ENCODE results near the gene TMEM225B.

The TMEM225B gene

GRCh38 chr7:99554939-99555338 lies 43.1 kb upstream of the TMEM225B start:
- Histone ChIP-seq H2BK15ac (replicated peaks; ENCODE audit: low read depth) (no peak overlapping the region), H3K27me3 (ENCODE audit: insufficient read depth, low read length, poor library complexity) (no peaks in the 10 kb centered on the region), H2BK5ac (ENCODE audit: low read length) (no peak overlapping the region), H3K27ac (ENCODE audit: low read depth, low read length) (no peak overlapping the region), H3K4me2 (ENCODE audit: low read length) (no peak overlapping the region), H4K5ac (ENCODE audit: low read length) (no peak overlapping the region), H2AK5ac (ENCODE audit: low read length) (no peak overlapping the region), H2BK120ac (ENCODE audit: low read depth, low read length) (no peak overlapping the region), H3K79me2 (ENCODE audit: control insufficient read depth, insufficient read depth, low read length) (peaks cover 24% of the 10 kb centered on the region), H3K4me1 (ENCODE audit: control insufficient read depth, low read depth, low read length) (peaks cover 3% of the 10 kb centered on the region), H3K4me3 (ENCODE audit: low read length) (no peak overlapping the region), H3K18ac (ENCODE audit: low read length) (no peak overlapping the region), H3K9ac (ENCODE audit: low read length) (no peak overlapping the region), H3K23ac (ENCODE audit: low read length) (no peak overlapping the region), H3K4ac (ENCODE audit: low read depth, low read length) (no peak overlapping the region), H3K79me1 (ENCODE audit: low read length) (peaks cover 9% of the 10 kb centered on the region), H3K36me3 (ENCODE audit: control insufficient read depth, insufficient read depth, low read length) (no peaks in the 10 kb centered on the region), H3K56ac (ENCODE audit: low read length) (no peak overlapping the region), H4K8ac (ENCODE audit: low read depth, low read length) (no peak overlapping the region)
- no CpG with 5 or more reads among the region's 2 CpGs for WGBS (ENCODE audit: extremely low coverage, insufficient coverage, low lambda C conversion rate)
- DNase-seq: no peak

- Histone ChIP-seq H3K18ac (ENCODE audit: low read length) (no peak overlapping the region), H3K4ac (ENCODE audit: low read depth, low read length) (no peak overlapping the region), H3K4me3 (ENCODE audit: low read length) (no peak overlapping the region), H4K5ac (ENCODE audit: low read length) (no peak overlapping the region), H2BK15ac (replicated peaks; ENCODE audit: low read depth) (no peak overlapping the region), H3K36me3 (ENCODE audit: control insufficient read depth, insufficient read depth, low read length) (peaks cover 8% of the 10 kb centered on the region), H3K23ac (ENCODE audit: low read length) (no peak overlapping the region), H3K4me1 (ENCODE audit: control insufficient read depth, low read depth, low read length) (peaks cover 3% of the 10 kb centered on the region), H4K8ac (ENCODE audit: low read depth, low read length) (no peak overlapping the region), H2AK5ac (ENCODE audit: low read length) (peak overlapping the region; percentile 79), H2BK5ac (ENCODE audit: low read length) (no peak overlapping the region), H3K79me2 (ENCODE audit: control insufficient read depth, insufficient read depth, low read length) (peaks cover 35% of the 10 kb centered on the region), H3K56ac (ENCODE audit: low read length) (peak overlapping the region; percentile 54), H3K27ac (ENCODE audit: low read depth, low read length) (no peak overlapping the region), H3K9ac (ENCODE audit: low read length) (peak overlapping the region; percentile 99), H3K4me2 (ENCODE audit: low read length) (peak overlapping the region; percentile 90), H3K79me1 (ENCODE audit: low read length) (peaks cover 25% of the 10 kb centered on the region), H2BK120ac (ENCODE audit: low read depth, low read length) (no peak overlapping the region), H3K27me3 (ENCODE audit: insufficient read depth, low read length, poor library complexity) (no peaks in the 10 kb centered on the region)
- no CpG with 5 or more reads among the region's 4 CpGs for WGBS (ENCODE audit: extremely low coverage, insufficient coverage, low lambda C conversion rate)
- no peak for DNase-seq
Observed at GRCh38 chr7:99557196-99557607, 40.9 kb upstream of the TMEM225B start.

DNA sequence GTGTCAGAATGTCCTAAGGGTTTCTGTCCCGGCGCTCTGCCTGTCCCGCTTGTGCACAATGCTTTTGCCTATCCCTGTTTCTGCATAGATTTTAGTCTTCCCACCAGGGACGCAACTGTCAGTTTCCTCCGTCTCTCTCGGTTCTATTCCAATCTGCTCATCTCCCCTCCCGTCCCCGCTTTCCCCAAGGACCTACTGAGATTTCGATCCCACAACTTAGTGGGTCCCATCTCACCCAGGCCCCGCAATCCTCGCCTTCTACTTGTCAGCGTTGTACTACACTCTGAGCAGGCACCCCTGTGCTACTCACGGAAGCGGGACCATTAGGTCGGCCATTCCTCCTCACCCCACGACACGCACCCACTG lies 40.1 kb upstream of the TMEM225B start:
- peak overlapping the region; percentile 20 for H3K18ac ChIP-seq (ENCODE audit: low read length)
- peak; percentile 37 for DNase-seq
- peaks cover 3% of the 10 kb centered on the region for H3K4me1 ChIP-seq (ENCODE audit: control insufficient read depth, low read depth, low read length)
- peak overlapping the region; percentile 90 for H3K4me2 ChIP-seq (ENCODE audit: low read length)
- peaks cover 26% of the 10 kb centered on the region for H3K79me1 ChIP-seq (ENCODE audit: low read length)
- peak overlapping the region; percentile 25 for H3K23ac ChIP-seq (ENCODE audit: low read length)
- peak overlapping the region; percentile 99 for H3K9ac ChIP-seq (ENCODE audit: low read length)
- peaks cover 11% of the 10 kb centered on the region for H3K36me3 ChIP-seq (ENCODE audit: control insufficient read depth, insufficient read depth, low read length)
- H3K27ac ChIP-seq (ENCODE audit: low read depth, low read length): peak overlapping the region; percentile 41
- H3K27me3 ChIP-seq (ENCODE audit: insufficient read depth, low read length, poor library complexity): no peaks in the 10 kb centered on the region
- H2BK15ac ChIP-seq (replicated peaks; ENCODE audit: low read depth): no peak overlapping the region
- H2BK120ac ChIP-seq (ENCODE audit: low read depth, low read length): no peak overlapping the region
- peak overlapping the region; percentile 96 for H2AK5ac ChIP-seq (ENCODE audit: low read length)
- H4K8ac ChIP-seq (ENCODE audit: low read depth, low read length): no peak overlapping the region
- H3K4ac ChIP-seq (ENCODE audit: low read depth, low read length): peak overlapping the region; percentile 9
- no CpG with 5 or more reads among the region's 17 CpGs for WGBS (ENCODE audit: extremely low coverage, insufficient coverage, low lambda C conversion rate)
- H4K5ac ChIP-seq (ENCODE audit: low read length): peak overlapping the region; percentile 73
- H3K56ac ChIP-seq (ENCODE audit: low read length): peak overlapping the region; percentile 97
- H2BK5ac ChIP-seq (ENCODE audit: low read length): peak overlapping the region; percentile 10
- peaks cover 35% of the 10 kb centered on the region for H3K79me2 ChIP-seq (ENCODE audit: control insufficient read depth, insufficient read depth, low read length)
- peak overlapping the region; percentile 97 for H3K4me3 ChIP-seq (ENCODE audit: low read length)

GRCh38 chr7:99558306-99559174 lies 39.5 kb upstream of the TMEM225B start, which contains the start of gene ZNF655:
Gene ZNF655 (plus strand): TSS chr7:99558642. CDS start chr7:99560560, 1,918 bp downstream.
- H3K4ac ChIP-seq (ENCODE audit: low read depth, low read length): peak within 1 kb of the TSS; percentile 94
- H3K36me3 ChIP-seq (ENCODE audit: control insufficient read depth, insufficient read depth, low read length): peaks cover 11% of the 10 kb centered on the region
- H3K23ac ChIP-seq (ENCODE audit: low read length): peak within 1 kb of the TSS; percentile 56
- peak; percentile 98 for DNase-seq
- no peak within 1 kb of the TSS for H2BK120ac ChIP-seq (ENCODE audit: low read depth, low read length)
- H3K4me1 ChIP-seq (ENCODE audit: control insufficient read depth, low read depth, low read length): peaks cover 3% of the 10 kb centered on the region
- H2AK5ac ChIP-seq (ENCODE audit: low read length): peak within 1 kb of the TSS; percentile 96
- no peak within 1 kb of the TSS for H2BK15ac ChIP-seq (replicated peaks; ENCODE audit: low read depth)
- H3K27me3 ChIP-seq (ENCODE audit: insufficient read depth, low read length, poor library complexity): no peaks in the 10 kb centered on the region
- H3K4me3 ChIP-seq (ENCODE audit: low read length): peak within 1 kb of the TSS; percentile 97
- peak within 1 kb of the TSS; percentile 99 for H3K9ac ChIP-seq (ENCODE audit: low read length)
- H3K79me1 ChIP-seq (ENCODE audit: low read length): peaks cover 26% of the 10 kb centered on the region
- peak within 1 kb of the TSS; percentile 73 for H4K5ac ChIP-seq (ENCODE audit: low read length)
- H3K27ac ChIP-seq (ENCODE audit: low read depth, low read length): peak within 1 kb of the TSS; percentile 67
- peaks cover 35% of the 10 kb centered on the region for H3K79me2 ChIP-seq (ENCODE audit: control insufficient read depth, insufficient read depth, low read length)
- no peak within 1 kb of the TSS for H4K8ac ChIP-seq (ENCODE audit: low read depth, low read length)
- H2BK5ac ChIP-seq (ENCODE audit: low read length): peak within 1 kb of the TSS; percentile 42
- peak within 1 kb of the TSS; percentile 97 for H3K56ac ChIP-seq (ENCODE audit: low read length)
- peak within 1 kb of the TSS; percentile 90 for H3K4me2 ChIP-seq (ENCODE audit: low read length)
- peak within 1 kb of the TSS; percentile 35 for H3K18ac ChIP-seq (ENCODE audit: low read length)
- no CpG with 5 or more reads among the region's 73 CpGs for WGBS (ENCODE audit: extremely low coverage, insufficient coverage, low lambda C conversion rate)

GRCh38 chr7:99559175-99559915 lies 38.7 kb upstream of the TMEM225B start:
- H3K56ac ChIP-seq (ENCODE audit: low read length): peak overlapping the region; percentile 95
- peaks cover 26% of the 10 kb centered on the region for H3K79me1 ChIP-seq (ENCODE audit: low read length)
- H3K4me1 ChIP-seq (ENCODE audit: control insufficient read depth, low read depth, low read length): peaks cover 3% of the 10 kb centered on the region
- peak overlapping the region; percentile 35 for H3K18ac ChIP-seq (ENCODE audit: low read length)
- no peaks in the 10 kb centered on the region for H3K27me3 ChIP-seq (ENCODE audit: insufficient read depth, low read length, poor library complexity)
- H2BK5ac ChIP-seq (ENCODE audit: low read length): peak overlapping the region; percentile 42
- peak overlapping the region; percentile 54 for H3K4me2 ChIP-seq (ENCODE audit: low read length)
- H3K27ac ChIP-seq (ENCODE audit: low read depth, low read length): peak overlapping the region; percentile 67
- H3K79me2 ChIP-seq (ENCODE audit: control insufficient read depth, insufficient read depth, low read length): peaks cover 35% of the 10 kb centered on the region
- H3K4me3 ChIP-seq (ENCODE audit: low read length): peak overlapping the region; percentile 97
- H3K36me3 ChIP-seq (ENCODE audit: control insufficient read depth, insufficient read depth, low read length): peaks cover 11% of the 10 kb centered on the region
- H2BK120ac ChIP-seq (ENCODE audit: low read depth, low read length): no peak overlapping the region
- H2AK5ac ChIP-seq (ENCODE audit: low read length): no peak overlapping the region
- H4K8ac ChIP-seq (ENCODE audit: low read depth, low read length): no peak overlapping the region
- peak; percentile 21 for DNase-seq
- peak overlapping the region; percentile 97 for H3K9ac ChIP-seq (ENCODE audit: low read length)
- peak overlapping the region; percentile 56 for H3K23ac ChIP-seq (ENCODE audit: low read length)
- H4K5ac ChIP-seq (ENCODE audit: low read length): no peak overlapping the region
- no CpG with 5 or more reads among the region's 31 CpGs for WGBS (ENCODE audit: extremely low coverage, insufficient coverage, low lambda C conversion rate)
- peak overlapping the region; percentile 94 for H3K4ac ChIP-seq (ENCODE audit: low read depth, low read length)
- no peak overlapping the region for H2BK15ac ChIP-seq (replicated peaks; ENCODE audit: low read depth)

Measured in mesendoderm (in vitro differentiated cells).